ENCODE results near the gene FAM89B.

- no peak for TF ChIP-seq EZH2 (IDR thresholded peaks at IDR 0.05; ENCODE audit: low read length)
- TF ChIP-seq CTCF (optimal IDR thresholded peaks at IDR 0.05 in 1 of 3, IDR thresholded peaks at IDR 0.05 in 1 of 3, conservative IDR thresholded peaks at IDR 0.05 in 1 of 3; ENCODE audit: extremely low read depth in 1 of 3, insufficient read depth in 2 of 3, low read length in 3 of 3) = no peak
Observed at GRCh38 chr11:65617136-65617850, 45.0 kb downstream of the FAM89B start.

Measured in keratinocyte (primary cell).